WTC11 (cell line): ENCODE results near the gene ALAS1. TPM values are rescaled to one million over a fixed set of nuclear protein-coding genes. Genes with fewer than 3 reads are reported as not detected.

ENCODE experiments used
- ATAC-seq: fragments of 200-7000 bp; cut with Tn5 transposase; 2 replicates; pipeline ENCODE4 v1.10.0; 2021; ENCODE audit warnings: mild to moderate bottlenecking, moderate library complexity
- CTCF ChIA-PET: fragments of 300-600 bp; sonication (Branson Sonifier 250); formaldehyde crosslinking; loops from one replicate; lab custom pipeline; 2021; ENCODE audit warnings: antibody characterized with exemption; lab: Charles Lee
- POLR2A ChIA-PET: fragments of 350-600 bp; sonication (Branson Sonifier 250); formaldehyde crosslinking; loops from one replicate; lab custom pipeline; 2021; ENCODE audit warnings: antibody characterized with exemption; lab: Charles Lee
- DNase-seq: peaks from one replicate; pipeline ENCODE4 v3.0.0; 2021; ENCODE audit warnings: low spot score
- H3K27ac Mint-ChIP-seq: 2 replicates; pipeline ENCODE4 v1.8.0; 2021; ENCODE audit warnings: mixed read lengths
- H3K27me3 Mint-ChIP-seq: 2 replicates; pipeline ENCODE4 v1.8.0; 2021; ENCODE audit warnings: low read depth, mild to moderate bottlenecking, moderate library complexity, mixed read lengths
- H3K36me3 Mint-ChIP-seq: 2 replicates; pipeline ENCODE4 v1.8.0; 2021; ENCODE audit warnings: mixed read lengths
- H3K4me1 Mint-ChIP-seq: 2 replicates; pipeline ENCODE4 v1.8.0; 2022; ENCODE audit warnings: mixed read lengths
- H3K4me3 Mint-ChIP-seq: 2 replicates; pipeline ENCODE4 v1.8.0; 2021; ENCODE audit warnings: mild to moderate bottlenecking, moderate library complexity, mixed read lengths
- H3K9me3 Mint-ChIP-seq: 2 replicates; pipeline ENCODE4 v1.8.0; 2021; ENCODE audit warnings: mixed read lengths
- AR ChIP-seq: fragments of 250-450 bp; sonication (Bioruptor Pico); IDR thresholded peaks from 2 replicates; pipeline ENCODE4 v1.9.0; 2021; ENCODE audit warnings: mild to moderate bottlenecking
- CREB1 ChIP-seq: sonication (generic); formaldehyde crosslinking; IDR thresholded peaks from 2 replicates; pipeline ENCODE4 v1.8.0; 2023; ENCODE audit warnings: mild to moderate bottlenecking, missing genetic modification reagents
- FOXP1 ChIP-seq: sonication (generic); formaldehyde crosslinking; IDR thresholded peaks from 2 replicates; pipeline ENCODE4 v1.8.0; 2022; ENCODE audit warnings: missing genetic modification reagents, mild to moderate bottlenecking, moderate library complexity, borderline replicate concordance
- GTF2I ChIP-seq: fragments of 250-450 bp; sonication (Bioruptor Pico); conservative IDR thresholded peaks from 2 replicates; pipeline ENCODE4 v1.4.0; 2021; ENCODE audit warnings: mild to moderate bottlenecking
- IRF2 ChIP-seq: sonication (generic); formaldehyde crosslinking; IDR thresholded peaks from 2 replicates; pipeline ENCODE4 v1.8.0; 2022; ENCODE audit warnings: low read depth, missing genetic modification reagents, borderline replicate concordance
- JAZF1 ChIP-seq: fragments of 250-450 bp; sonication (Bioruptor Pico); IDR thresholded peaks from 2 replicates; pipeline ENCODE4 v1.9.0; 2021; ENCODE audit warnings: moderate library complexity, mild to moderate bottlenecking, inconsistent platforms
- JUN ChIP-seq: sonication (generic); formaldehyde crosslinking; IDR thresholded peaks from 2 replicates; pipeline ENCODE4 v1.8.0; 2023; ENCODE audit warnings: mild to moderate bottlenecking, missing genetic modification reagents
- NR2C2 ChIP-seq: sonication (generic); formaldehyde crosslinking; IDR thresholded peaks from 2 replicates; pipeline ENCODE4 v1.8.0; 2022; ENCODE audit warnings: mild to moderate bottlenecking, missing genetic modification reagents
- SP1 ChIP-seq: sonication (generic); formaldehyde crosslinking; conservative IDR thresholded peaks from 2 replicates; pipeline ENCODE4 v1.8.1; 2022; ENCODE audit warnings: missing genetic modification reagents
- TEAD1 ChIP-seq: sonication (generic); formaldehyde crosslinking; IDR thresholded peaks from 2 replicates; pipeline ENCODE4 v1.8.0; 2022; ENCODE audit warnings: mild to moderate bottlenecking, missing genetic modification reagents
- ZNF121 ChIP-seq: sonication (generic); formaldehyde crosslinking; IDR thresholded peaks from 2 replicates; pipeline ENCODE4 v1.8.0; 2023; ENCODE audit warnings: missing genetic modification reagents
- ZNF263 ChIP-seq: sonication (generic); formaldehyde crosslinking; IDR thresholded peaks from 2 replicates; pipeline ENCODE4 v1.8.1; 2022; ENCODE audit warnings: low read depth, mild to moderate bottlenecking, moderate library complexity, missing genetic modification reagents
- ZNF281 ChIP-seq: sonication (generic); formaldehyde crosslinking; IDR thresholded peaks from 2 replicates; pipeline ENCODE4 v1.8.0; 2023; ENCODE audit warnings: mild to moderate bottlenecking, missing genetic modification reagents
- ZNF416 ChIP-seq: fragments of 250-450 bp; sonication (Bioruptor Pico); IDR thresholded peaks from 2 replicates; pipeline ENCODE4 v1.9.0; 2021; ENCODE audit warnings: mild to moderate bottlenecking, inconsistent platforms
- ZNF512 ChIP-seq: sonication (generic); formaldehyde crosslinking; IDR thresholded peaks from 2 replicates; pipeline ENCODE4 v1.8.1; 2022; ENCODE audit warnings: missing genetic modification reagents, borderline replicate concordance
- ZNF671 ChIP-seq: fragments of 250-450 bp; sonication (Bioruptor Pico); IDR thresholded peaks from 2 replicates; pipeline ENCODE4 v1.8.0; 2021; ENCODE audit warnings: mild to moderate bottlenecking
- total RNA-seq: library from RNA; stranded (reverse); gene quantifications from 3 replicates; pipeline ENCODE4 v1.2.3, GENCODE V29; 2021

ALAS1 gene
- total RNA-seq, 1 experiment from 2014 or later: 39.1 TPM

- no peak for TF ChIP-seq ZNF281 (CRISPR knock-in tag)
Observed at GRCh38 chr3:52248165-52248541, 50.2 kb downstream of the ALAS1 start (continued).

- TF ChIP-seq IRF2 (CRISPR knock-in tag) (no peak), AR (CRISPR knock-in tag) (no peak), GTF2I (CRISPR knock-in tag) (no peak), SP1 (no peak), ZNF121 (CRISPR knock-in tag) (no peak), FOXP1 (no peak), ZNF512 (CRISPR knock-in tag) (no peak), ZNF416 (CRISPR knock-in tag) (no peak), ZNF281 (CRISPR knock-in tag) (no peak), ZNF671 (CRISPR knock-in tag) (no peak), JUN (CRISPR knock-in tag) (no peak)
- Mint-ChIP-seq H3K36me3 (peaks cover 16% of the 10 kb centered on the region), H3K9me3 (no peaks in the 10 kb centered on the region), H3K27ac (no peak overlapping the region), H3K27me3 (peaks cover 34% of the 10 kb centered on the region), H3K4me3 (no peak overlapping the region), H3K4me1 (peaks cover 9% of the 10 kb centered on the region; the same call in 1 of the 2 replicates)
- POLR2A ChIA-PET: interaction anchor here (0.6 to 1.9 kb wide), 3 partner anchors 9 to 94 kb away, joined by 3 to 5 read pairs (median 5); partner anchors contain the start of genes POC1A and TWF2
- DNase-seq: no peak
- CTCF ChIA-PET: interaction anchor here (0.8 to 2.3 kb wide), 11 partner anchors 10 to 140 kb away, joined by 3 to 22 read pairs (median 5); partner anchors contain the start of genes TWF2 and WDR82
- no peak for ATAC-seq
Observed at GRCh38 chr3:52248816-52249547, 51.0 kb downstream of the ALAS1 start.

- POLR2A ChIA-PET: interaction anchor here (1.5 to 1.6 kb wide), 2 partner anchors 9 to 28 kb away, joined by 4 to 5 read pairs; no protein-coding TSS in a partner anchor
- no peak for ATAC-seq
- CTCF ChIA-PET: interaction anchor here (1.1 to 2.3 kb wide), 7 partner anchors 11 to 29 kb away, joined by 3 to 22 read pairs (median 6); partner anchors contain the start of genes TWF2 and WDR82
- no peak overlapping the region for H3K27ac Mint-ChIP-seq
- peaks cover 16% of the 10 kb centered on the region for H3K36me3 Mint-ChIP-seq
- H3K4me1 Mint-ChIP-seq: peaks cover 9% of the 10 kb centered on the region; the same call in 1 of the 2 replicates
- H3K4me3 Mint-ChIP-seq: no peak overlapping the region
- no peak for DNase-seq
- no peak for TF ChIP-seq CREB1 (CRISPR knock-in tag)
- TF ChIP-seq JUN (CRISPR knock-in tag): no peak
- TF ChIP-seq NR2C2 (CRISPR knock-in tag): no peak
- TF ChIP-seq TEAD1 (CRISPR knock-in tag): no peak
- no peak for TF ChIP-seq ZNF263 (CRISPR knock-in tag)
- TF ChIP-seq JAZF1 (CRISPR knock-in tag): no peak
- peaks cover 27% of the 10 kb centered on the region for H3K27me3 Mint-ChIP-seq
- H3K9me3 Mint-ChIP-seq: no peaks in the 10 kb centered on the region
Observed at GRCh38 chr3:52249683-52250082, 51.7 kb downstream of the ALAS1 start.
